H1 (cell line): ENCODE measurements around the gene DUOX1.
A peak's percentile ranks its signal among the peaks of the same experiment; 100 is the strongest.

Experiments
- CEBPB ChIP-seq: IDR thresholded peaks from 2 replicates; pipeline ENCODE4 v1.6.1; 2012; ENCODE audit warnings: low read depth, low read length
- HDAC6 ChIP-seq: IDR thresholded peaks from one replicate; pipeline ENCODE4 v1.7.1; 2012; ENCODE audit warnings: low read depth, mild to moderate bottlenecking, inconsistent platforms, low read length, moderate library complexity
- JUN ChIP-seq: IDR thresholded peaks from 2 replicates; pipeline ENCODE4 v1.6.1; 2011; ENCODE audit warnings: low read depth, mild to moderate bottlenecking, improper control_type of control experiment, low read length
- KDM1A ChIP-seq: fragments of 200-600, 300-600 bp; sonication (generic); IDR thresholded peaks from 2 replicates; pipeline ENCODE4 v1.7.1; 2016; ENCODE audit warnings: mild to moderate bottlenecking, low read length, borderline replicate concordance
- NRF1 ChIP-seq: IDR thresholded peaks from 2 replicates; pipeline ENCODE4 v1.6.1; 2011; ENCODE audit warnings: mild to moderate bottlenecking, low read depth, low read length, improper control_type of control experiment
- TF ChIP-seq, protein P1 (sequence below), 3 experiments: IDR thresholded peaks; 1 replicate in 2 of 3; 2 replicates in 1 of 3; pipeline versions ENCODE4 v1.5.1 to v1.6.1; 2011; ENCODE audit warnings: low read length in 3 of 3, mild to moderate bottlenecking in 3 of 3, inconsistent platforms in 2 of 3, low read depth in 1 of 3, moderate library complexity in 1 of 3; ENCODE audit not compliant: insufficient read depth in 1 of 3; ENCODE audit errors: control extremely low read depth in 1 of 3

DNA sequence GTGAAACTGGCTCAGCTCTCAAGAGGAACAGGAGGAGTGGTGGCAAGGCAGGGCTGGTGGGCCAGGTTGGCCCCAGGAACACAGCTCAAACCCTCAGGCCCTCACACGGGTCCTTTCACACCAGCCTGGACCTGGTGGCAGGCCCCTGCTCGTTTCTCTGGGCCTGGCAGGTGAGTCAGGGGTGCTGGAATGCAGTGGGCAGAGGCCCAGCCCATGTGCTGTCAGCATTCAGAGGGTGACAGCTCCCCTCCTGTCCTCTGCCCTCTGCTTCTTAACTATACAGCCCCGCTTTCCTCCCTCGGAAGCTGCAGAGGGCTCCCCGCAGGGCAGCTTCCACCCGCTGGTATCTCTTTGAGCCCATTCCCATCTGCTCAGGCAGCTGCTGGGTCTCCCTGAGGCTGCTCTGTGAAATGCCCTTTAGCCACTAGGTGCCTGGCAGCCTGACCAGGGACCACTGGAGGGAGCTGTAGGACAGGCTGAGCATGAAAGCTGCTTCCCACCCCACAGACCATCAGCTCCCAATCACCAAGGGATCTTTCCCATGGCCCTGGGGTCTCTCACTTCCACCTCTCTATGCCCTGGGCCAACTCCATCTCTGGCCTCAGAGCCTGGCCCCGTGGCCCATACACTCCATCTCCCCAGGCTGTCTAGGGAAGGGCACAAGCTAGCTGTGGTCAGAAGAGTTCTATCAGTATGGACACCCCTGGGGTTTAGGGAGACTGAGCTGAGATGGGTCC lies 33.1 kb downstream of the DUOX1 start:
- TF ChIP-seq HDAC6 (no peak), KDM1A (no peak), NRF1 (no peak), CEBPB (no peak), JUN (no peak)
- TF ChIP-seq, protein P1, sequence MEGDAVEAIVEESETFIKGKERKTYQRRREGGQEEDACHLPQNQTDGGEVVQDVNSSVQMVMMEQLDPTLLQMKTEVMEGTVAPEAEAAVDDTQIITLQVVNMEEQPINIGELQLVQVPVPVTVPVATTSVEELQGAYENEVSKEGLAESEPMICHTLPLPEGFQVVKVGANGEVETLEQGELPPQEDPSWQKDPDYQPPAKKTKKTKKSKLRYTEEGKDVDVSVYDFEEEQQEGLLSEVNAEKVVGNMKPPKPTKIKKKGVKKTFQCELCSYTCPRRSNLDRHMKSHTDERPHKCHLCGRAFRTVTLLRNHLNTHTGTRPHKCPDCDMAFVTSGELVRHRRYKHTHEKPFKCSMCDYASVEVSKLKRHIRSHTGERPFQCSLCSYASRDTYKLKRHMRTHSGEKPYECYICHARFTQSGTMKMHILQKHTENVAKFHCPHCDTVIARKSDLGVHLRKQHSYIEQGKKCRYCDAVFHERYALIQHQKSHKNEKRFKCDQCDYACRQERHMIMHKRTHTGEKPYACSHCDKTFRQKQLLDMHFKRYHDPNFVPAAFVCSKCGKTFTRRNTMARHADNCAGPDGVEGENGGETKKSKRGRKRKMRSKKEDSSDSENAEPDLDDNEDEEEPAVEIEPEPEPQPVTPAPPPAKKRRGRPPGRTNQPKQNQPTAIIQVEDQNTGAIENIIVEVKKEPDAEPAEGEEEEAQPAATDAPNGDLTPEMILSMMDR (IDR thresholded peaks at IDR 0.05; ENCODE audit: control extremely low read depth in 1 of 3, insufficient read depth in 1 of 3, low read depth in 1 of 3, low read length in 3 of 3) = peak; percentile 95 to 99 (median 99)
